HG03354 (cell line): ENCODE data around the gene YPEL4.
"Not testable (repeated sequence)": the region's sequence is repeated elsewhere in the genome, so short reads cannot be mapped to it uniquely, and the experiment has no call there.

ENCODE experiments used
- ATAC-seq: cut with Tn5 transposase; IDR thresholded peaks from one replicate; pipeline ENCODE4 v1.9.1; 2021; ENCODE audit warnings: mild to moderate bottlenecking; ENCODE audit not compliant: unreplicated experiment, poor library complexity, severe bottlenecking

YPEL4 gene

DNA sequence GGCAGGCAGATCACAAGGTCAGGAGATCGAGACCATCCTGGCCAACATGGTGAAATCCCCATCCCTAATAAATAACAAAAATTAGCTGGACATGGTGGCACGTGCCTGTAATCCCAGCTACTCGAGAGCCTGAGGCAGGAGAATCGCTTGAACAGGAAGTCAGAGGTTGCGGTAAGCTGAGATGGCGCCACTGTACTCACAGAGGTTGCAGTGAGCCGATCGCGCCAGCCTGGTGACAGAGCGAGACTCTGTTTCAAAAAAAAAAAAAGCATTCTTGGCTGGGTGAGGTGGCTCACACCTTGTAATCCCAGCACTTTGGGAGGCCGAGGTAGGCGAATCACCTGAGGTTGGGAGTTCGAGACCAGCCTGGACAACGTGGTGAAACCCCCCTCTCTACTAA lies 2.5 kb upstream of the YPEL4 start:
- not testable (repeated sequence) for ATAC-seq

DNA sequence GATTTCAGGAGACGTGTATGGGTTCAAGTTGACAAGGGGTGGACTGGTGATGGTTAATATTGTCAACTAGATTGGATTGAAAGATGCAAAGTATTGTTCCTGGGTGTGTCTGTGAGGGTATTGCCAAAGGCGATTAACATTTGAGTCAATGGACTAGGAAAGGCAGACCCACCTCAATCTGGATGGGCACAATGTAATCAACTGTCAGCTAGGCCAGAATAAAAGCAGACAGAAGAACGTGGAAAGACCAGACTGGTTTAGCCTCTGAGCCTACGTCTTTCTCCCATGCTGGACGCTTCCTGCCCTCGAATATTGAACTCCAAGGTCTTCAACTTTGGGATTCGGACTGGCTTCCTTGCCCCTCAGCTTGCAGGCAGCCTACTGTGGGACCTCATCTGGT lies 1.7 kb upstream of the YPEL4 start:
- no peak for ATAC-seq

DNA sequence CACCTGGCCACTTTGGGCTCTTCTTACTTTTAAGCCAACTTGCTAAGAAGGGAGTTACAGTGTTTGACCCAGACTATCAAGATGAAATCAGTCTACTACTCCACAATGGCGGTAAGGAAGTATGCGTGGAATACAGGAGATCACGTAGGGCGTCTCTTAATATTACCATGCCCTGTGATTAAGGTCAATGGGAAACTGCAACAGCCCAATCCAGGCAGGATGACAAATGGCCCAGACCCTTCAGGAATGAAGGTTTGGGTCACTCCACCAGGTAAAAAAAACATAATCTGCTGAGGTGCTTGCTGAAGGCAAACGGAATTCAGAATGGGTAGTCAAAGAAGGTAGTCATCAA lies 1.0 kb upstream of the YPEL4 start:
- ATAC-seq, result no peak

DNA sequence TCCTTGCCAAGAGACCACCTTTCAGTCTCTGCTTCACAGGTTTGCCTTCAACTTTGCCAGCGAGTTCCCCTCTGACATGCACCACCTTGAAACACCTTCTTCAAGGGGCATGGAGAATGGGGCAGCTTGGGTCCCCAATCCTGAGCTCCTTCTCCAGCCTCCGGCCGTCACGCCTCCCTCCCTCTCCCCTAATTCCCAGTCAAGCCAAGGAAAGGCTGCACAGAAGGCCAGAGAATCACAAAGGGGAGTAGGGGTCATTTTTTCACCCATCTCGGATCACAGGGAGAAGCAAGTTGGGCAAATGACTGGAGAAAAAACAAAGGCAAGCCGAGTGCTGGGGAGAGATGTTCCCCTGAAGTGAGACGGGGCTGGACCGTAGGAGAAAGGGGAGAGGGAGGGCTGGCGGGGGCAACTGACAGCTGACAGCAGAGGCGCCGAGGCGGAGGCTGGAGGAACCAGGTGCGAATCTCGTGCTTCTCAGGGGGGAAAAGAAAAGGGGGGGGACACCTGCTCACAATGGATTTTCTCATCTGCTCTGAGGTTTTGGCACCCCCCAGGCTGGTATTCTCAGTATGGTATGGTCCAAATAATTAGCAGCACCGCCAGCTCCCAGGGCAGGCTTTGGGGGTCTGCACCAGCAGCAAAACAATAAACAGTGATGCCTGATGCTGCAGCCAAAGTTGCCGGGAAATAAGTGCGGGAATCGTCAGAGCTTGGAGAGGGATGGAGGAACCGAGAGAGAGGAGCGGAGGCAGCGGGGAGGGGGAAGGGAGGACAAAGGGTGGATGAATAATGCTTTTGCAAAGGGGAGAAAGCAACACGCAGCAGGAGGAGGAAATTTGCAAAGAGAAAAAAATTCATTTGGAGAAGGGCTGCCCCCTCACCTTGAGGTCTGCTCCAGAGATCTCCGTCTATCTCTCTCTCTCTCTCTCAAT lies 644 bp downstream of the YPEL4 start:
- no peak for ATAC-seq

DNA sequence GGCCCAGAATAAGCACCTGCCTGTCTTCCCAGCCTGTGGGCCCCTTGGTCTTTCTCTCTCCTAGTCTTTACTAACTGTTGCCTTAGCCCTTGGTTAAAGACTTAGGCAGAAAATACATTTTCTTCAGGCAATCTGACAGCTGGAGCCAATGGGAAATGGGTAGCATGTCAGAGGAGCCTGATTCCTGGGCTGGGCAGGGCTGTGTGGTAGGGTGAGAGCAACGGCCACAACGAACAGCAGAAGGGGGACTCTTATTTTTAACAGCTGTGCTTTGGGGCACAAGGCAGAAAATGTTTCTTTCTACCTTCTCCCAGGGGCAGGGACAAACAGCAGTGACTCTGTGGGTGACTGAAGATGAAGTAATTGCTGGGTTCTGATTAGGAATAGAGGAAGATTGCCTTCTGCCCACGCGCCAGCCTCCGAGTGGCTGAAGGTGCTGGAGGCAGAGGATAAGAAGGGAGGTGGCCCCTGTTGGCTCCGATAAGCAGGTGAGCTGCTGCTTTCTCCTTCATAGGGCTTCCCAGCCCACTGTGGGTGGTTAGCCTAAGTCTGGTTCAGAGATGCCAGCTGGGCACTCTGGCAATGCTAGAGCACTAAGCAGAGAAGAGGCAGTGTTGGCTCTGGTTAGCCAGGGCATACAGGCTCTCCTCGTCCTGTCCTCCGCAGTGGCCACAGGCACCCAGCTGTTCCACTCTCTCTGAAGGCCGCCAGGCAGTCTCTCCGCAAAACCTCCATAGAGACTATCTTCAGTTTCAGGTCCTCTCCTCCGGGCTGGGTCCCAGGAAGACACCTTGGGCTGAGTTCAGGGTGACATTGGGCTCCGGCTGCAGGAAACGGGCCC lies 1.5 kb downstream of the YPEL4 start:
- ATAC-seq, result peak; percentile 28

GRCh38 chr11:57647372-57647771 lies 2.3 kb downstream of the YPEL4 start:
- ATAC-seq, result no peak

DNA sequence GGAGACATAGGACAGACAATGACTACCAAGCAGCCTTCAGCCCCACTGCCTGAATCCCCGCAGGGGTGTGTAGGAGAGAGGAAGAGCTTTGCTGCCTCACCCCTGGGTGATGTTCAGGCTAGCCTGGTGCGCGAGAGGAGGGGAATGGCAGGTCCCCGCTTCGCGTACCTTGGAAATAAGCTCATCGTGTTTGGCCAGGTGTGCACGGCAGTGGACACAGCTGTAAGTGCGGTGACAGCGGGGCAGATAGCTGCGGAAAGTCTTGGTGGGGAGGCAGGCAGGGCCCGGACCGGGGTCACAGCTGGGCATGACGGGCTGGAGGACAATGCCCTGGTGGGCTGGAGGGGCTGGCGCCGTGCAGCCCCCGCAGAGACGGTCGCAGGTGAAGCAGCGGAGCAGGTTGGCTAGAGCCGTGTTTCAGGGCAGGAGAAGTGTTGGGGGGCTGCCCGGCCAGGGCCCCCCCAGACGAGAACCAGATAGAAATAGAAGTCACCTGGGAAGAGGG lies 2.9 kb downstream of the YPEL4 start:
- ATAC-seq, result no peak

GRCh38 chr11:57646194-57646798 lies 3.4 kb downstream of the YPEL4 start:
- ATAC-seq, result no peak

- no peak for ATAC-seq
These were observed 4.0 kb downstream of the YPEL4 start for GRCh38 chr11:57645689-57646085.

- ATAC-seq, result peak; percentile 61
These were observed 4.7 kb downstream of the YPEL4 start for GRCh38 chr11:57644748-57645688.

- ATAC-seq, result no peak
These were observed 5.9 kb downstream of the YPEL4 start for GRCh38 chr11:57643802-57644201.

GRCh38 chr11:57641011-57641807 lies 8.5 kb downstream of the YPEL4 start:
- no peak for ATAC-seq

DNA sequence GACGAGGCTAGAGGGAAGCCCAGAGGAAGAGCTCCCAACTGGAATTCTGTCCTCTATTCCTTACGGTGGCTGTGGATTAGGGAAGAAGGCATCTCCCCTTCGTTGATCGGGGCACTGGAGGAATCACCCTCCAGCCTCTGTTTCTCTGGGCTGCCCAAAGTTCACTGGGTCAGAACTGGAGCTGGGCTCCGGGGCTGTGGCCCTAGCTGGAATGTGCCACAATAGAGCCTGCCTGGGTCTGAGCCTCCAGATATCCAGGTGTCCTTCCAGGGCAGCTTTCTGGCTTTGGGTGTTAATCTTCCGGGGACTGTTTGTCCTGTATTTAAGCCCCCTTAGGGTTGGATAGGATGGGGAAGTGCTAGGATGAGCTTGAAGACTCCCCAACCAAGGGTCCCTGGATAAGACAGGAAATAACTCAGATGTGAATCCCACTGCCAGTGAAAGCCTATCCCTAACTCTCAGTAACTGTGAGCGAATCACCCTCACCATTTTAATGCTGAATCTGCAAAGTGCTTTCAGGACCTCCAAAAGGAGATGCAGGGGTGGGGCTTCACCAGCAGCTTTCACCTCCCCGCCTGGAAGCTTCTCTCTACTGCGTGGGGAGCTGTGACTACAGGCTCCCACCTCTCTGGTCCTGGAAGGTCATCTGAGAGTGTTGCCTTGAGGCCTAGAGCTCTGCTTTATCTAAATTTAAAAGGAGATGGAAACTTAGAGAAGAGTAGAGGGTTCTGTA lies 9.5 kb downstream of the YPEL4 start:
- ATAC-seq, result no peak

DNA sequence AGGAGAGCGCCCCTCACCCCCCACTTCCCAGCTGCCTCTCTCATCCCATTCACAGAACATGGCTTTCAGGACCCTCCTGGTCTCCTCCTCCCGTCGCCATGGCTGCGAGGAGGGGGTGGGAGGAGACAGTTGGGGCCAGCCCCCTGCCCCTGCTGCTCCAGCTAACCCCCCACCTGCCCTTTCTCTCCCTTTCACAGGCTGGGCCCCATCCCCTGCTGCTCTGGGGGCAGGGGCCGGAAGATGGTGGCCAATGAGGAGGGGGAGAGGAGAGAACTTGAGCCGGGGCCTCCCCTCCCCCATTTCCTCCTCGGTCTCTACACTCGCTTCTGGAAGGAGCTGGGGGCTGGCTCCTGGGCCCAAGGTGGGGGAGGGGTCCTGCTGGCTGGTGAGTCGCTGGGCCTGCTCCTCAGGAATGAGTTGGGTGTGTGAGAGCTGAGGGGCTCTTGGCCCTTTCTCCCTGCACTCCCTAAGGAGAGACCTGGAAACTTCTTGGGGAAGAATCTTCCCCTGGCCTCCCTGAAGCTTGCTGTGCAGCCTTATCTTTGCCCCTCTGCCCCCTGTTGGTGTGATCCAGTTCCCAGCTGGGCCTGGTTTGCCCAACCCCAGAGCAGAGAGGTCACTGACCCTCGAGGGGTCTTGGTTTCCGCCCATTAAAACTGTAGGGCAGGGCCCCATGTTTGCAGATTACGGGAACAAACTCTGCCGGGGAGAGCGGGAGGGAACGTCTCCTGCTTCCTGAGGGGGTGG lies 10.2 kb downstream of the YPEL4 start:
- no peak for ATAC-seq

- no peak for ATAC-seq
These were observed 10.8 kb downstream of the YPEL4 start for GRCh38 chr11:57638811-57639320.

GRCh38 chr11:57638005-57638781 lies 11.5 kb downstream of the YPEL4 start:
- peak; percentile 53 for ATAC-seq
